Caco-2 (cell line): ENCODE data around the gene GNAO1. TPM values are rescaled to one million over a fixed set of nuclear protein-coding genes. Genes with fewer than 3 reads are reported as not detected.

ENCODE experiments used
- BruUV-seq: library from RNA; stranded (reverse); fragments of 400-500 nt; replicated peaks from 2 replicates; lab custom pipeline; 2021; lab: Mats Ljungman, UMichigan
- CTCF ChIA-PET: fragments of 300-600 bp; sonication (Branson Sonifier 250); formaldehyde crosslinking; loops from one replicate; lab custom pipeline; 2022; ENCODE audit warnings: antibody characterized with exemption; lab: Charles Lee
- POLR2A ChIA-PET: fragments of 300-600 bp; sonication (Branson Sonifier 250); formaldehyde crosslinking; loops from one replicate; lab custom pipeline; 2022; ENCODE audit warnings: antibody characterized with exemption; lab: Charles Lee
- DNase-seq, 2 experiments: peaks; one replicate each; pipeline versions ENCODE4 v3.0.0 to v3.0.0-alpha.2; 2020 to 2022
- H3K27me3 ChIP-seq: replicated peaks from 2 replicates; pipeline ENCODE4 v1.6.0; 2011; ENCODE audit warnings: low read length; ENCODE audit not compliant: control insufficient read depth, insufficient read depth
- H3K36me3 ChIP-seq: 2 replicates; pipeline ENCODE4 v1.5.1; 2011; ENCODE audit warnings: low read length; ENCODE audit not compliant: control insufficient read depth, insufficient read depth
- H3K4me1 ChIP-seq: fragments of 250-450 bp; sonication (Bioruptor Pico); 2 replicates; pipeline ENCODE4 v1.5.1; 2020; ENCODE audit warnings: mild to moderate bottlenecking
- H3K4me3 ChIP-seq: 2 replicates; pipeline ENCODE4 v1.5.1; 2011; ENCODE audit warnings: low read depth, mild to moderate bottlenecking, control low read depth, low read length
- H3K9me3 ChIP-seq: fragments of 250-450 bp; sonication (Bioruptor Pico); 2 replicates; pipeline ENCODE4 v1.5.1; 2020; ENCODE audit warnings: mild to moderate bottlenecking, moderate library complexity
- H3K27ac Mint-ChIP-seq: one replicate; pipeline ENCODE4 v1.8.0; 2022; ENCODE audit warnings: mixed read lengths; ENCODE audit not compliant: unreplicated experiment
- H3K27me3 Mint-ChIP-seq: one replicate; pipeline ENCODE4 v1.8.0; 2022; ENCODE audit warnings: mixed read lengths; ENCODE audit not compliant: insufficient read depth, unreplicated experiment
- H3K36me3 Mint-ChIP-seq: one replicate; pipeline ENCODE4 v1.8.0; 2022; ENCODE audit warnings: mild to moderate bottlenecking, mixed read lengths; ENCODE audit not compliant: insufficient read depth, unreplicated experiment
- H3K4me1 Mint-ChIP-seq: one replicate; pipeline ENCODE4 v1.8.0; 2022; ENCODE audit warnings: low read depth, mixed read lengths; ENCODE audit not compliant: unreplicated experiment
- H3K4me3 Mint-ChIP-seq: one replicate; pipeline ENCODE4 v1.8.0; 2022; ENCODE audit warnings: mild to moderate bottlenecking, moderate library complexity, mixed read lengths; ENCODE audit not compliant: unreplicated experiment
- H3K9me3 Mint-ChIP-seq: one replicate; pipeline ENCODE4 v1.8.0; 2022; ENCODE audit warnings: mixed read lengths; ENCODE audit not compliant: unreplicated experiment
- CTCF ChIP-seq, 2 experiments: fragments of 200-600 bp in 1 of 2; IDR thresholded peaks; 1 replicate in 1 of 2; 2 replicates in 1 of 2; pipeline versions ENCODE4 v1.5.1 to v1.8.0; 2011 to 2022; ENCODE audit warnings: antibody characterized with exemption in 1 of 2, control low read depth in 1 of 2, inconsistent platforms in 1 of 2, low read depth in 1 of 2, low read length in 1 of 2, mild to moderate bottlenecking in 1 of 2, moderate library complexity in 1 of 2; ENCODE audit not compliant: insufficient read depth in 1 of 2, severe bottlenecking in 1 of 2, unreplicated experiment in 1 of 2
- intact Hi-C: fragments of 100-400 bp; cut with micrococcal nuclease; formaldehyde crosslinking; loops from one replicate; pipeline ENCODE4 v1.10.0; 2022; ENCODE audit not compliant: unreplicated experiment
- total RNA-seq: library from RNA; stranded (reverse); gene quantifications from 2 replicates; pipeline ENCODE4 v1.2.3, GENCODE V29; 2022

Gene GNAO1
- total RNA-seq, 1 experiment from 2014 or later, result 3.2 TPM

GRCh38 chr16:56310690-56311089 is 119.4 kb downstream of the GNAO1 start:
- Mint-ChIP-seq H3K4me1 (no peaks in the 10 kb centered on the region), H3K9me3 (no peaks in the 10 kb centered on the region), H3K4me3 (no peak overlapping the region), H3K27me3 (no peaks in the 10 kb centered on the region), H3K36me3 (no peaks in the 10 kb centered on the region), H3K27ac (no peak overlapping the region)
- BruUV-seq, result no TSS peak
- CTCF ChIA-PET, result no interaction called here
- no peaks in the 10 kb centered on the region for H3K9me3 ChIP-seq
- no peak for DNase-seq
- peaks cover 14% of the 10 kb centered on the region for H3K4me1 ChIP-seq
- H3K27me3 ChIP-seq, result no peaks in the 10 kb centered on the region
- H3K36me3 ChIP-seq, result no peaks in the 10 kb centered on the region
- no peak overlapping the region for H3K4me3 ChIP-seq
- POLR2A ChIA-PET, result no interaction called here
- TF ChIP-seq CTCF (IDR thresholded peaks at IDR 0.05; ENCODE audit: insufficient read depth in 1 of 2, low read depth in 1 of 2, low read length in 1 of 2, severe bottlenecking in 1 of 2, unreplicated experiment in 1 of 2), result no peak
- intact Hi-C loops, result no loop called here

GRCh38 chr16:56311208-56312027 is 120.1 kb downstream of the GNAO1 start:
- no peak for TF ChIP-seq CTCF (IDR thresholded peaks at IDR 0.05; ENCODE audit: insufficient read depth in 1 of 2, low read depth in 1 of 2, low read length in 1 of 2, severe bottlenecking in 1 of 2, unreplicated experiment in 1 of 2)
- no peaks in the 10 kb centered on the region for H3K9me3 Mint-ChIP-seq
- H3K4me1 Mint-ChIP-seq, result no peaks in the 10 kb centered on the region
- Histone ChIP-seq H3K4me1 (peaks cover 7% of the 10 kb centered on the region), H3K4me3 (no peak overlapping the region), H3K27me3 (no peaks in the 10 kb centered on the region), H3K9me3 (no peaks in the 10 kb centered on the region), H3K36me3 (no peaks in the 10 kb centered on the region)
- no peak overlapping the region for H3K27ac Mint-ChIP-seq
- no peak overlapping the region for H3K4me3 Mint-ChIP-seq
- no peaks in the 10 kb centered on the region for H3K36me3 Mint-ChIP-seq
- ChIA-PET POLR2A (no interaction called here), CTCF (interaction anchor here (0.8 to 1.3 kb wide), 2 partner anchors 10 to 12 kb away, joined by 3 to 4 read pairs; no protein-coding TSS in a partner anchor)
- intact Hi-C loops, result no loop called here
- BruUV-seq, result no TSS peak
- DNase-seq, result no peak
- no peaks in the 10 kb centered on the region for H3K27me3 Mint-ChIP-seq

GRCh38 chr16:56312028-56312300 is 120.7 kb downstream of the GNAO1 start:
- POLR2A ChIA-PET, result no interaction called here
- H3K36me3 ChIP-seq, result no peaks in the 10 kb centered on the region
- H3K4me1 ChIP-seq, result peaks cover 2% of the 10 kb centered on the region; the same call in 1 of the 2 replicates
- H3K4me3 Mint-ChIP-seq, result no peak overlapping the region
- no peak overlapping the region for H3K4me3 ChIP-seq
- H3K27ac Mint-ChIP-seq, result no peak overlapping the region
- H3K36me3 Mint-ChIP-seq, result no peaks in the 10 kb centered on the region
- intact Hi-C loops, result no loop called here
- no peaks in the 10 kb centered on the region for H3K27me3 ChIP-seq
- CTCF ChIA-PET, result interaction anchor here (0.7 to 1.3 kb wide), 3 partner anchors 10 to 190 kb away, joined by 3 to 4 read pairs (median 3); no protein-coding TSS in a partner anchor
- DNase-seq, result no peak
- H3K9me3 ChIP-seq, result no peaks in the 10 kb centered on the region
- H3K4me1 Mint-ChIP-seq, result no peaks in the 10 kb centered on the region
- no TSS peak for BruUV-seq
- TF ChIP-seq CTCF (IDR thresholded peaks at IDR 0.05; ENCODE audit: insufficient read depth in 1 of 2, low read depth in 1 of 2, low read length in 1 of 2, severe bottlenecking in 1 of 2, unreplicated experiment in 1 of 2), result no peak
- H3K27me3 Mint-ChIP-seq, result no peaks in the 10 kb centered on the region
- no peaks in the 10 kb centered on the region for H3K9me3 Mint-ChIP-seq
